Measurements from ENCODE around the gene MRM2. TPM values are rescaled to one million over a fixed set of nuclear protein-coding genes. Genes with fewer than 3 reads are reported as not detected.
"Not testable (repeated sequence)": the region's sequence is repeated elsewhere in the genome, so short reads cannot be mapped to it uniquely, and the experiment has no call there.

The MRM2 gene
- total RNA-seq, 1 experiment from 2014 or later: 38.9 TPM

DNA sequence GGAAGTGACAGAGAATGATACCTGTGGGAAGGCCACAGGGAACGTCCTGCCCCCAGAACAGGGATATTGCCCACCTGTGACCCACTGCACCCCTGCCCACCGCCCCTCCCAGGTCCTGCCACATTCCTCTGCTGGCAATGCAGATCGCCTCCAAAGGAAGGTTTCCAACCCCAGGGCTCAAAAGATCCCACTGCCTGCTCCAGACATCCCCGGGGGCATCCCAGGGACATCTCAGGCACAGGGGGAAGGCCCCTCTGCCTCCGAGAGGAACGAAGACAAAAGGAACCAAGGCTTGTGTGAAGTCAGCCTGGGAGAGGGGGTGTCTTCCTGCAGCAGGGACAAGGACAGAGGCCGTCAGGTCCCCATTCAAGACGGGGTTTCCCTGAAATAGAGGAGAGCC is 28.5 kb upstream of the MRM2 start:
- no peak overlapping the region for H3K4me3 Mint-ChIP-seq
- H3K4me1 Mint-ChIP-seq: peaks cover 21% of the 10 kb centered on the region
- no peaks in the 10 kb centered on the region for H3K27me3 Mint-ChIP-seq (ENCODE audit: low read depth)
- peak; percentile 19 for ATAC-seq
- ChIA-PET CTCF (interaction anchor here (0.6 to 0.9 kb wide), 3 partner anchors 28 to 221 kb away, joined by 3 to 5 read pairs (median 4); partner anchors contain the start of genes MRM2 and NUDT1), POLR2A (interaction anchor here (0.8 kb wide), 1 partner anchor 38 kb away, joined by 6 read pairs; no protein-coding TSS in a partner anchor)
- TF ChIP-seq RELA (CRISPR knock-in tag; IDR thresholded peaks at IDR 0.05; ENCODE audit: borderline replicate concordance) (no peak), CREB1 (CRISPR knock-in tag; IDR thresholded peaks at IDR 0.05) (no peak), CBFB (CRISPR knock-in tag; IDR thresholded peaks at IDR 0.05; ENCODE audit: low read depth) (no peak), ZNF121 (CRISPR knock-in tag; IDR thresholded peaks at IDR 0.05) (no peak), RORB (CRISPR knock-in tag; IDR thresholded peaks at IDR 0.05) (no peak), MYBL2 (CRISPR knock-in tag; IDR thresholded peaks at IDR 0.05) (no peak), ATF1 (CRISPR knock-in tag; IDR thresholded peaks at IDR 0.05) (no peak), ZNF138 (CRISPR knock-in tag; conservative IDR thresholded peaks at IDR 0.05) (no peak), ZNF219 (CRISPR knock-in tag; IDR thresholded peaks at IDR 0.05; ENCODE audit: borderline replicate concordance) (no peak), NR1H2 (CRISPR knock-in tag; IDR thresholded peaks at IDR 0.05) (no peak), TEAD4 (CRISPR knock-in tag; IDR thresholded peaks at IDR 0.05) (no peak), NFYB (CRISPR knock-in tag; conservative IDR thresholded peaks at IDR 0.05; ENCODE audit: low read depth) (no peak), ZNF232 (CRISPR knock-in tag; IDR thresholded peaks at IDR 0.05) (no peak), TP53 (CRISPR knock-in tag; IDR thresholded peaks at IDR 0.05) (no peak), NR2C2 (CRISPR knock-in tag; IDR thresholded peaks at IDR 0.05) (no peak), ETV6 (CRISPR knock-in tag; IDR thresholded peaks at IDR 0.05) (no peak)
- TF ChIP-seq, protein P1, sequence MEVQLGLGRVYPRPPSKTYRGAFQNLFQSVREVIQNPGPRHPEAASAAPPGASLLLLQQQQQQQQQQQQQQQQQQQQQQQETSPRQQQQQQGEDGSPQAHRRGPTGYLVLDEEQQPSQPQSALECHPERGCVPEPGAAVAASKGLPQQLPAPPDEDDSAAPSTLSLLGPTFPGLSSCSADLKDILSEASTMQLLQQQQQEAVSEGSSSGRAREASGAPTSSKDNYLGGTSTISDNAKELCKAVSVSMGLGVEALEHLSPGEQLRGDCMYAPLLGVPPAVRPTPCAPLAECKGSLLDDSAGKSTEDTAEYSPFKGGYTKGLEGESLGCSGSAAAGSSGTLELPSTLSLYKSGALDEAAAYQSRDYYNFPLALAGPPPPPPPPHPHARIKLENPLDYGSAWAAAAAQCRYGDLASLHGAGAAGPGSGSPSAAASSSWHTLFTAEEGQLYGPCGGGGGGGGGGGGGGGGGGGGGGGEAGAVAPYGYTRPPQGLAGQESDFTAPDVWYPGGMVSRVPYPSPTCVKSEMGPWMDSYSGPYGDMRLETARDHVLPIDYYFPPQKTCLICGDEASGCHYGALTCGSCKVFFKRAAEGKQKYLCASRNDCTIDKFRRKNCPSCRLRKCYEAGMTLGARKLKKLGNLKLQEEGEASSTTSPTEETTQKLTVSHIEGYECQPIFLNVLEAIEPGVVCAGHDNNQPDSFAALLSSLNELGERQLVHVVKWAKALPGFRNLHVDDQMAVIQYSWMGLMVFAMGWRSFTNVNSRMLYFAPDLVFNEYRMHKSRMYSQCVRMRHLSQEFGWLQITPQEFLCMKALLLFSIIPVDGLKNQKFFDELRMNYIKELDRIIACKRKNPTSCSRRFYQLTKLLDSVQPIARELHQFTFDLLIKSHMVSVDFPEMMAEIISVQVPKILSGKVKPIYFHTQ (CRISPR knock-in tag; IDR thresholded peaks at IDR 0.05): no peak
- H3K9me3 Mint-ChIP-seq: no peaks in the 10 kb centered on the region
- no peak overlapping the region; the same call in 1 of the 2 replicates for H3K27ac Mint-ChIP-seq
- no peak for DNase-seq (ENCODE audit: low spot score)
- H3K36me3 Mint-ChIP-seq: peaks cover 24% of the 10 kb centered on the region

DNA sequence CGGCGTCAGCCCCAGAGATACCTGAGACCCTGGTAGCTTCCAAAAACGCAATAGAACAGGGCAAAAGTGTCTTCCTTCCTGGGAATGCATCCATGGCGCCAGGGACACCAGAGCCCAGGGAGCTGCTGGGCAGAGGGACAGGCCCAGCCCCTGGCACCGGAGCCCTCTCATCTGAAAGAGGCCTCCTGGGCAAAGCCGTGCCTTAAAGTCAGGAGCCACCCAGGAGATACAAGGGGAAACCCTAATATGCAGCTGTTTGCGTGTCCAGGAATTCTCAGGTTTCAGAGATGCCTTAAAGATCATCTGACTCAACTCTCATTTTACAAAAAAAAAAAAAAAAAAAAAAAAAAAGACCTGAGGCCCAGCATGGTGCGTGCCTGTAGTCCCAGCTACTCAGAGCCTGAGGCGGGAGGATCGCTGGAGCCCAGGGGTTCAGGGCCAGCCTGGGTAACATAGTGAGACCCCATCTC is 28.0 kb upstream of the MRM2 start:
- Mint-ChIP-seq H3K36me3 (peaks cover 25% of the 10 kb centered on the region), H3K27me3 (ENCODE audit: low read depth) (no peaks in the 10 kb centered on the region), H3K9me3 (no peaks in the 10 kb centered on the region), H3K4me1 (peaks cover 21% of the 10 kb centered on the region), H3K4me3 (no peak overlapping the region), H3K27ac (peak overlapping the region; percentile 99)
- ChIA-PET POLR2A (interaction anchor here (0.8 to 1.4 kb wide), 2 partner anchors 31 to 38 kb away, joined by 3 to 6 read pairs; no protein-coding TSS in a partner anchor), CTCF (interaction anchor here (0.6 to 0.9 kb wide), 4 partner anchors 11 to 221 kb away, joined by 3 to 5 read pairs (median 4); partner anchors contain the start of genes MRM2 and NUDT1)
- TF ChIP-seq SMAD4 (CRISPR knock-in tag; IDR thresholded peaks at IDR 0.05): no peak
- TF ChIP-seq, protein P2, sequence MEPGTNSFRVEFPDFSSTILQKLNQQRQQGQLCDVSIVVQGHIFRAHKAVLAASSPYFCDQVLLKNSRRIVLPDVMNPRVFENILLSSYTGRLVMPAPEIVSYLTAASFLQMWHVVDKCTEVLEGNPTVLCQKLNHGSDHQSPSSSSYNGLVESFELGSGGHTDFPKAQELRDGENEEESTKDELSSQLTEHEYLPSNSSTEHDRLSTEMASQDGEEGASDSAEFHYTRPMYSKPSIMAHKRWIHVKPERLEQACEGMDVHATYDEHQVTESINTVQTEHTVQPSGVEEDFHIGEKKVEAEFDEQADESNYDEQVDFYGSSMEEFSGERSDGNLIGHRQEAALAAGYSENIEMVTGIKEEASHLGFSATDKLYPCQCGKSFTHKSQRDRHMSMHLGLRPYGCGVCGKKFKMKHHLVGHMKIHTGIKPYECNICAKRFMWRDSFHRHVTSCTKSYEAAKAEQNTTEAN (CRISPR knock-in tag; IDR thresholded peaks at IDR 0.05): no peak
- TF ChIP-seq, protein P3, sequence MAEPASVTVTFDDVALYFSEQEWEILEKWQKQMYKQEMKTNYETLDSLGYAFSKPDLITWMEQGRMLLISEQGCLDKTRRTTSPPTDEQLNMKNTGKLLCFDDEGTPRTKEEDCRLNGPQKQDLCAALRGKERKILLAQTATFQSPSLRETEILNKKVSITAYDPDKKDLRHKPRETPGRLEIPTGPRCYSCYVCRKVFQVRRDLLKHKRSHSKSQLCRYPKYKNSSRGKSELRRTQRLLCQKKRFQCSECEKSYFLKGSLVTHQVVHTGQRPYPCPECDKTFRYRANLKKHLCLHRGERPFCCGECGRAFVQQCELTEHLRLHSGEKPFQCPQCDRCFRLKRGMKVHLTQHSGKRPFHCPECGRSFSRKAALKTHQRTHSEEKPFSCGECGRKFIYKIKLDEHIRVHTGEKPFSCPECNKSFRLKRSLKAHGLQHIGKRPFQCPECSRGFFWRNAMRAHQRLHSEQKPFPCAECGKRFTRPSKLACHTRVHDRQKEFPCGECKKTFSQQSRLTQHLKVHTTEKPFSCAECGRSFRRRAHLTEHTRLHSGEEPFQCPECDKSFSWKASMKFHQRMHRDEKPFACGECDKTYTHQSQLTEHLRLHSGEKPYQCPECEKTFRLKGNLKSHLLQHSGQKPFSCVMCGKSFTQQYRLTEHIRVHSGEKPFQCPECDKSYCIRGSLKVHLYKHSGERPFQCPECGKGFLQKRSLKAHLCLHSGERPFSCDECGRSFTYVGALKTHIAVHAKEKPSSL (CRISPR knock-in tag; conservative IDR thresholded peaks at IDR 0.05): no peak
- TF ChIP-seq, protein P4, sequence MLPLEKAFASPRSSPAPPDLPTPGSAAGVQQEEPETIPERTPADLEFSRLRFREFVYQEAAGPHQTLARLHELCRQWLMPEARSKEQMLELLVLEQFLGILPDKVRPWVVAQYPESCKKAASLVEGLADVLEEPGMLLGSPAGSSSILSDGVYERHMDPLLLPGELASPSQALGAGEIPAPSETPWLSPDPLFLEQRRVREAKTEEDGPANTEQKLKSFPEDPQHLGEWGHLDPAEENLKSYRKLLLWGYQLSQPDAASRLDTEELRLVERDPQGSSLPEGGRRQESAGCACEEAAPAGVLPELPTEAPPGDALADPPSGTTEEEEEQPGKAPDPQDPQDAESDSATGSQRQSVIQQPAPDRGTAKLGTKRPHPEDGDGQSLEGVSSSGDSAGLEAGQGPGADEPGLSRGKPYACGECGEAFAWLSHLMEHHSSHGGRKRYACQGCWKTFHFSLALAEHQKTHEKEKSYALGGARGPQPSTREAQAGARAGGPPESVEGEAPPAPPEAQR (CRISPR knock-in tag; IDR thresholded peaks at IDR 0.05): no peak
- TF ChIP-seq SMAD3 (CRISPR knock-in tag; IDR thresholded peaks at IDR 0.05; ENCODE audit: borderline replicate concordance): no peak
- TF ChIP-seq, protein P5, sequence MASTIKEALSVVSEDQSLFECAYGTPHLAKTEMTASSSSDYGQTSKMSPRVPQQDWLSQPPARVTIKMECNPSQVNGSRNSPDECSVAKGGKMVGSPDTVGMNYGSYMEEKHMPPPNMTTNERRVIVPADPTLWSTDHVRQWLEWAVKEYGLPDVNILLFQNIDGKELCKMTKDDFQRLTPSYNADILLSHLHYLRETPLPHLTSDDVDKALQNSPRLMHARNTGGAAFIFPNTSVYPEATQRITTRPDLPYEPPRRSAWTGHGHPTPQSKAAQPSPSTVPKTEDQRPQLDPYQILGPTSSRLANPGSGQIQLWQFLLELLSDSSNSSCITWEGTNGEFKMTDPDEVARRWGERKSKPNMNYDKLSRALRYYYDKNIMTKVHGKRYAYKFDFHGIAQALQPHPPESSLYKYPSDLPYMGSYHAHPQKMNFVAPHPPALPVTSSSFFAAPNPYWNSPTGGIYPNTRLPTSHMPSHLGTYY (CRISPR knock-in tag; IDR thresholded peaks at IDR 0.05): no peak
- DNase-seq (ENCODE audit: low spot score): no peak
- peak; percentile 25 for ATAC-seq

DNA sequence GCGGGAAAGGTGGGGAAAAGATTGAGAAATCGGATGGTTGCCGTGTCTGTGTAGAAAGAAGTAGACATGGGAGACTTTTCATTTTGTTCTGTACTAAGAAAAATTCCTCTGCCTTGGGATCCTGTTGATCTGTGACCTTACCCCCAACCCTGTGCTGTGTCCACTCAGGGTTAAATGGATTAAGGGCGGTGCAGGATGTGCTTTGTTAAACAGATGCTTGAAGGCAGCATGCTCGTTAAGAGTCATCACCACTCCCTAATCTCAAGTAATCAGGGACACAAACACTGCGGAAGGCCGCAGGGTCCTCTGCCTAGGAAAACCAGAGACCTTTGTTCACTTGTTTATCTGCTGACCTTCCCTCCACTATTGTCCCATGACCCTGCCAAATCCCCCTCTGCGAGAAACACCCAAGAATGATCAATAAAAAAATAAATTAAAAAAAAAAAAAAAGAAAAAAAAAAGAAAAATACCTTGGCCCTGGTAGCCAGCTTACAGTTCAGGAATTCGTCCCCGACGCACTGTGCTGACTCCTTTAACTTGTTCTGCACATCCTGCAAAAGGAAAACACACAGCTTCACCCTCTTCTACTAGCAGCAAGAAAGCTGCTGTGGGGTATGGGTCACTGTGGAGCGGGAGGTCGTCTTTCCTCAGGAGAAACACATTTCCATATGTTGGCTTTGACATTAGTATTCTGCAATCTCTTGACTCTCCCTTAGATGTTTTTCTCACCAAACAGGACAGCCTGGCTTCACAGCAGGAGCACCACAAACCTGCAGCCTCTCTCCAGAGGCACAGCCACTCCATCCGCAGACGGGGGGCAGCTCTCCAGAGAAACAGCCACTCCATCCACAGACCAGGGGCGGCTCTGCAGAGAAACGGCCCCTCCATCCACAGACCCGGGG is 27.3 kb upstream of the MRM2 start:
- Mint-ChIP-seq H3K36me3 (peaks cover 28% of the 10 kb centered on the region), H3K4me1 (peaks cover 21% of the 10 kb centered on the region), H3K4me3 (peak overlapping the region; percentile 47; the same call in 1 of the 2 replicates), H3K27ac (peak overlapping the region; percentile 99)
- POLR2A ChIA-PET: interaction anchor here (0.8 to 1.4 kb wide), 2 partner anchors 32 to 37 kb away, joined by 3 to 6 read pairs; no protein-coding TSS in a partner anchor
- not testable (repeated sequence) for H3K9me3 Mint-ChIP-seq; H3K27me3 Mint-ChIP-seq (ENCODE audit: low read depth)
- CTCF ChIA-PET: interaction anchor here (0.6 to 0.9 kb wide), 2 partner anchors 11 to 27 kb away, joined by 3 to 4 read pairs; partner anchors contain the start of genes MRM2 and NUDT1
- peak; percentile 48 for DNase-seq (ENCODE audit: low spot score)
- peak; percentile 50 for ATAC-seq

All from WTC11 (cell line).